Stimulated activated CD8-positive, alpha-beta memory T cell treated with anti-CD3 and anti-CD28 coated beads, Interleukin-7, amount 100 ng/mL, for 1 hour (primary cell): ENCODE measurements around the gene PI4K2B.
A peak's percentile ranks its signal among the peaks of the same experiment; 100 is the strongest.
"Not testable (repeated sequence)": the region's sequence is repeated elsewhere in the genome, so short reads cannot be mapped to it uniquely, and the experiment has no call there.

Experiments
- DNase-seq, 2 donors: peaks; one replicate each; pipeline ENCODE4 v3.0.0-alpha.2; 2020; ENCODE audit warnings: low read depth in 2 of 2

The PI4K2B gene

DNA sequence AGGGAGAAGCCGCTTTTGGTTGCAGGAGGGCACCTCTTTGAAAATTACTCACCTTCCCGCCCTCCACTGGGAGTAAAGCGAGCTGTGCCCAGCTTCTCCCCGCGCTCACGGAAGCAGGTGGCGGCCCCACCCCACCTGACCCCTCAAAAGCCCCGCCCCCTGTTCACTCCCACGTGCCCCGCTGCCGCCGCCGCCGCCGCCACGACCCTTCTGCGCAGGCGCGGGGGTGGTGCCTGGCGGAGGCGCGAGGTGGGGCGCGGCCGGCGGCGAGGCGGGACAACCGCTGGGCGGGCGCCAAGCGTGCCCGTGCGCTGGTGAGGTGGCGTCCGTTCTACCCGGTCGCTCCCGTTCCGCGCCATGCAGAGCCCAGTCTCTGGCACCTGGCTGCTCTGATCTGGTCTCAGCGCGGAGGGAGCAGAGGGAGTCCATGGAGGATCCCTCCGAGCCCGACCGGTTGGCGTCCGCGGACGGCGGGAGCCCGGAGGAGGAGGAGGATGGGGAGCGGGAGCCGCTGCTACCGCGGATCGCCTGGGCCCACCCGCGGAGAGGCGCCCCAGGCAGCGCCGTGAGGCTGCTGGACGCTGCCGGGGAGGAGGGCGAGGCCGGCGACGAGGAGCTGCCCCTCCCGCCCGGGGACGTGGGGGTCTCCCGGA, at the start of gene PI4K2B:
Gene PI4K2B, plus strand, starts transcription at position 297 of the 653 bp plus-strand sequence. Its CDS starts 131 bp downstream, at position 428.
- DNase-seq = peak; percentile 84 to 85

DNA sequence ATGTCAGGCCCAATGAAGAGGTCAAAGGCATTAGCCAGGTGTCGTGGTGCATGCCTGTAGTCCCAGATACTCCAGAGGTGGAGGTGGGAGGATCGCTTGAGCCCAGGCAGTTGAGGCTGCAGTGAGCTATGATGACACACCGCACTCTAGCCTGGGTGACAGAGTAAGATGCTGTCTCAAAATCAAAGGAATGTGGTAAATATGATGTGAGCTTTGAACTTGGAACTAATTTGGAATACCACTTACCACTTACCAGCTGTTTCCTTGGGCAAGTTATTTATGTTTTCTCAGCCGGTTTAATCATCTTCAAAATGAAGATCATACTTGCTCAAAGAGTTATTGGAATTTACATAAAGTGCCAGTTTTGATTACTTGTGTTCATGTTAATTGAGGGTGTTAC, 49.8 kb upstream of the PI4K2B start:
- no peak for DNase-seq

DNA sequence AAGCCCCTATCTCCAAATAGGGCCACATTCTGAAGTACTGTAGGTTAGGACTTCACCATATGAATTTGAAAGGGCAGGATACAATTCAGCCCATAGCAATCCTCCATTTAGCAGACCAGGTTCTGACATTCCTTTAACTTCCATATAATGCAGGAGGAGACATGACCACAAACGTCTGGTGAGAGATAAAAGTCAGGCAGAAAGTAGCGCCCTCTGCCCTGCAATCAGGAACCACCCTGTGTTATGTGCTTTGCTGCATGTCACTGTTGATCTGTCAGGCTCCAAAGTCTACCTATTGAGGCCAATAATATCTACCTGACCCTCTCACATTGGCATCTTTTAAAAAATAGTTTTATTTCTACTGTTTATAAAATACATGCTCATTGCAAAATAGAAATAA, 43.4 kb upstream of the PI4K2B start:
- no peak for DNase-seq

DNA sequence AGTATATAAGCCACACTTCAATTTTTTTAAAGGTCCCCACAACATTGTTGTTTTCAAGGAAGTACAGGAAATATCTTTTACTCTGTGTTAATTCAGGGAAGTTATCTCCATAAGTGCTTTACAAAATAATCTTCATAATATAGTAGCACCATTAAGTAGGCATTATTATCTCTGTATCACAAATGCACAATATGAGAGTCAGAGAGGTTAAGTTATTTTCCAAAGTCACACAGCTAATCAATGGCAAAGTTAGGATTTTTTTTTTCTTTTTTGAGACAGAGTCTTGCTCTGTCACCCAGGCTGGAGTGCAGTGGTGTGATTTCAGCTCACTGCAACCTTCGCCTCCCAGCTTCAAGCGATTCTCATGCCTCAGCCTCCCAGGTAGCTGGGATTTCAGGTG, 35.1 kb upstream of the PI4K2B start:
- DNase-seq = no peak

DNA sequence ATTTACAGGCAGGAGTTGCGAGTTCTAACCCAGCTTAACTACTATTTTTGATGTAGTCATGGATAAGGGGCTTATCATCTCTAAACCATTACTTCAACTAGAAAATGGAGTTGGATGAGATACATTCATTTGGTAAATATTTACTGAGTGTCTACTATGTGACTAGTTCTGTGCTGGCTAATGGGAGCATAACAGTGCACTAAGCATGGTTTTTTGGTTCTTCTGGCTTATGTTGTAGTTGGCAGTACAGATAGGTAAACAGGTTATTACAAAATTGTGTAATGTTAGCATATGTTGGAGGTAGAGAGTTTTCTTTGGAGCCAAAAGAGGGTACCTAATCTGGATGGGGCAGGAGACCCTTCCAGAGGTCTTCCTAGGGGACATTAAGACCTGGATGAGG, 25.8 kb upstream of the PI4K2B start:
- DNase-seq = no peak

DNA sequence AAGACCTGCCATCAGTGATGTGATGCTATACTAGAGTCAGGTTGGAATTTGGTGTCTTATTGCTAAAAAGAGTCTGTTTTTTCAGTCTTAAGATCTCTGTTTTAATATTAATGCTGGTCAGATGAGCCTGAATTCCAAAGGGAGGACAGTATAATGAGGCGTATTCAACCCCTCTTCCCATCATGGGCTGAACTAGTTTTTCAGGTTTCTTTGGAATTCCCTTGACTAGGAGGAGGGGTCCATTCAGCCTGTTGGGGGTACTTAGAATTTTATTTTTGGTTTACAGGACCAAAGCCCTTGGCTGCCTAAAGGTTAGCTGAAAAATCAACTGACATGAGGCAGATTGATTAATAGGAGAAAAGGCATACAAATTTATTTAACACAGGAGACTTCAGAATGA, 24.1 kb upstream of the PI4K2B start:
- no peak for DNase-seq

DNA sequence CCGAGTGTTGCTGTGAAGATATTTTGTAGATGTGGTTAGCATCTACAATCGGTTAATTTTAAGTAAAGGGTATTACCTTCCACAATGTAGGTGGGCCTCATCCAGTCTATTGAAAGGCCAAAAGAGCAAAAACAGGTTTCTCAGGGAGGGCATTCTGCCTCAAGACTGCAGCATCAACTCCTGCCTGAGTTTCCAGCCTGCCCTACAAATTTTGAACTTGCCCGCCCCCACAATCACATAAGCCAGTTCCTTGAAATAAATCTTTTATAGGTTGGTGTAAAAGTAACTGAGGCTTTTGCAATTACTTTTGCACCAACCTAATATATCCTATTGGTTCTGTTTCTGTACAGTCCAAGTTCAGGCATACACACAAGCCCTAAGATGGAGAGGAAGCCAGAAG, 22.1 kb upstream of the PI4K2B start:
- DNase-seq = no peak

DNA sequence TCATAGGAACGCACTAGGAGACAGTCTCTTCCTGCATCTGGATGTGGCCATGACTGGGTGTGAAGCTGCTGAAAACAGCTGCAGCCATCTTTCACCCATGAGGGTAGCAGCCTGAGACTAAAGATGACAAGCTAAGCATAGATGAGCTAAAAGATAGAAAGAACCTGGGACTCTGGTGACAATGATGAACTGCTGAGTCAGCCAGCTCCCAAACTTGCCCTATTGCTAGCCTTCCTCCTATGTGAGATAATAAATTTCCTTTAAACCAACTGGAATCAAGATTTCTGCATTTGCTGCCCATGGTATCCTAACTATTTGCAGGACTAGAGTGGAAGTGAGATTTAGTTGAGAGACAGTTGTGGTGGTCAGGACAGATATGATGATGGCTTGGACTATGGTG, 21.0 kb upstream of the PI4K2B start:
- no peak for DNase-seq

DNA sequence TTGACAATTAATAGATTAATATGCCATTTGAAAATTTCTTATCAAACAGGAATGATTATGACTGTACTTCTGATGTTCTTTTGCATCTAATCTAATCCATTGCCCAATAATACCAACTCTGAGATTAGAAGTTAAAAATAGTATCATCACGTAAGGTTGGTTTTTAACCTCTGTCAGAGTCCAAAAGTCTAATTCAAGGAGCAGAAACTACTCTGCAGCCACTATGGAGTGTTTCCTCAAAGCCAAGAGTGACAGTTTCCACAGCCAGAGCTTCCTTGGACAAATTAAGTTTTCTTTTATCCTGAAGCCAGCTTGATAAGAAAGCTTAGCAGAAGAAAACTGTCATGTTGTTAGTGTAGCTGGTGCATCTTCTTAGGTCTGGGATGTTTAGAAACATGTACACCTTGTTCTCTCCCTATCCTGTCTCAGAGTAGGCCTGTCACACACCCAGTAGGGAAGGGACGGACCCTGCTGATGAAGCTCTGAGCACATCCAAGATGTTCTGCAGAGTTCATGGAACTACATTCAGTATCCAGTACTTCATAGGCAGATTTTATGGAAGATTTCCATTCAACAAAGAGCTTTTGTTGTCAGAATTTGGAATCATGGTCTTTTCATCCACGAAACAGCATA, 20.4 kb upstream of the PI4K2B start:
- DNase-seq = no peak

DNA sequence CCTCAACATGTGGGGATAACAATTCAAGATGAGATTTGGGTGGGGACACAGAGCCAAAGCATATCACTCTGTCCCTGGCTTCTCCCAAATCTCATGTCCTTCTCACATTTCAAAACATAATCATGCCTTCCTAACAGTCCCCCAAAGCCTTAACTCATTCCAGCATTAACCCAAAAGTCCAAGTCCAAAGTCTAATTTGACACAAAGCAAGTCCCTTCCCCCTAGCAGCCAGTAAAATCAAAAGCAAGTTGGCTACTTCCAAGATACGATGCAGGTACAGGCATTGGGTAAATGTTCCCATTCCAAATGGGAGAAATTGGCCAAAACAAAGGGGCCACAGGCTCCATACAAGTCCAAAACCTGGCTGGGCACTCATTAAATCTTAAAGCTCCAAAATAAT, 19.1 kb upstream of the PI4K2B start:
- not testable (repeated sequence) for DNase-seq

DNA sequence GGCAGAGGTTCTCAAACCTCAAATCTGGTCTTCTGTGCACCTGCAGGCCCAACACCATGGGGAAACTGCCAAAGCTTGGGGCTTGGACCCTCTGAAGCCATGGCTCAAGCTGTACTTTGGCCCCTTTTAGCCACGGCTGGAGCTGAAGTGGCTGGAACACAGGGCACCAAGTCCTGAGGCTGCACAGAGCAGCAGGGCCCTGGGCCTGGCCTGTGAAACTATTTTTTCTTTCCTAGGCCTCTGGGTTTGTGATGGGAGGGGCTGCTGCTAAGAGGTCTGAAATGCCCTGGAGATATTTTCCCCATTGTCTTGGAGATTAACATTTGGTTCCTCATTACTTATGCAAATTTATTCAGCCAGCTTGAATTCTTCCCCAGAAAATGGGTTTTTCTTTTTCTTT, 18.3 kb upstream of the PI4K2B start:
- DNase-seq = no peak

DNA sequence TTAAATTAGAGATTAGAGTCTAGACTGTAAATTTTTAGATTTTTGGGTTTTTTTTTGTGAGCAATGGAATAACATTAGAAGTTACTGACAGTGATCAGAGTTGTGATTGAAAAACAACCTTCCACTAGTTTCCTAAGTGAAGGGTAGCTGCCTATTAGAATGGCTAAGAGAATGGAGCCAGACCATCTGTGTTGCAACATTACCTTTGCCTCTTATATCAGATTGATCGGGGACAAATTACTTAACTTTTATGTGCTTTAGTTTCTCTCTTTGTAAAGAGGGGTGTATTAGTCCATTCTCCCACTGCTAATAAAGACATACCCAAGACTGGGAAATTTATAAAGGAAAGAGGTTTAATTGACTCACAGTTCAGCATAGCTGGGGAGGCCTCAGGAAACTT, 12.5 kb upstream of the PI4K2B start:
- DNase-seq = no peak

DNA sequence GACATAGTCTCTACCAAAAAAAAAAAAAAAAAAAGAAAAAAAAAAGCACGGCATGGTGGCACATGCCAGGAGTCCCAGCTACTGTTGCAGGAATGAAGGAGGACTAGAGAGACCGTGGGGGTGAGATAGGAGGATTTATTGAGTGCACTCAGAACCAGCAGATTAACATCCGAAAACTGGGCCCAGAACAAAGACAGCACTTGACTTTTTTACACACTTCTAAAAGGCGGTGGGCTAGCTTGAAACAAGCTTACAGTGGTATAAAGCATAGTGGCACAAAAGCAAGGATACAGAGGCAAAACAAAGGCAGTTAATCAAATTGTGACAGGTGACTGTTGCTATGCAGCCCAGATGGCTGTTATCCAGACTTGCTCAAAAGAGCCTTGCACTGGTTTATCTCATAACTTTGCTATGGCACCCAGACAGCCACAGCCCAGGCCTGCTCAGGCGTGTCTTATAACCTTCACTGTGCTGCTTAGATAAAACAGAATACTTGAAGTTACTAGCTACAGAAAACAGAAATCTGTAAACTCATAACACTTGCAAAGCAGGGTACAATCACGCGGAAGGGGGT, 9.9 kb upstream of the PI4K2B start:
- DNase-seq = no peak

DNA sequence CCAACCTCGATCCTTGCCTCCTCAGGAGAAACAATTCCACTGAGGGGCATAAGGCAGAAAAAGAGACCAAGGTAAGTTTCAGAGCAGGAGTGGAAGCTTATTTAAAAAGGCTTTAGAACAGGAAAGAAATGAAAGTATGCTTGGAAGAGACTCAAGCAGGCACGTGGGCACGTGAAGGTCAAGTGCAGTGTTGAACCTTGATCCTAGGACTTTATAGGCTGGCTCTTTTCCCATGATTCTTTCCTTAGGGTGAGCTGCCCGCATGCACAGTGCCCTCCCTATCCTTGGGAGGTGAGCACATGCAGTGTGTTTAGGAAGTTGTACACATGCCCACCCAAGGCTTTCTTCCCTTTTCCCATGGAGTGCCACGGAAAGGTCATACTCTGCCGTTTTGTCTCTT, 4.0 kb upstream of the PI4K2B start:
- DNase-seq = no peak

DNA sequence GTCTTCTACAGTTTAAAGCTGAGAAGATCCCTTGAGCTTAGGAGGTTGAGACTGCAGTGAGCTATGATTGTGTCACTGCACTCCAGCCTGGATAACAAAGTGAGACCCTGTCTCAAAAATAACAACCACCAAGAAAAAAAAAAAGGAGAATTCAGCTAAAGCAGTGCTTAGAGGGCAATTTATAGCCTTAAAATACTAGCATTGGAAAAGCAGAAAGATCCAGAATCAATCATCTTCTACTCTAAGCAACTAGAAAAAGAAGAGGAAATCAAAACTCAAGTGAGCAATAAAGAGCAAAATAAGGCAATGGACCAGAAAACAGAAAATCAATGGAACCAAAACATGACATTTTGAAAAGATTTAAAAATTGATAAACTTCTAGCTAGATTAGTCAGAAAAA, 639 bp upstream of the PI4K2B start:
- DNase-seq = no peak

DNA sequence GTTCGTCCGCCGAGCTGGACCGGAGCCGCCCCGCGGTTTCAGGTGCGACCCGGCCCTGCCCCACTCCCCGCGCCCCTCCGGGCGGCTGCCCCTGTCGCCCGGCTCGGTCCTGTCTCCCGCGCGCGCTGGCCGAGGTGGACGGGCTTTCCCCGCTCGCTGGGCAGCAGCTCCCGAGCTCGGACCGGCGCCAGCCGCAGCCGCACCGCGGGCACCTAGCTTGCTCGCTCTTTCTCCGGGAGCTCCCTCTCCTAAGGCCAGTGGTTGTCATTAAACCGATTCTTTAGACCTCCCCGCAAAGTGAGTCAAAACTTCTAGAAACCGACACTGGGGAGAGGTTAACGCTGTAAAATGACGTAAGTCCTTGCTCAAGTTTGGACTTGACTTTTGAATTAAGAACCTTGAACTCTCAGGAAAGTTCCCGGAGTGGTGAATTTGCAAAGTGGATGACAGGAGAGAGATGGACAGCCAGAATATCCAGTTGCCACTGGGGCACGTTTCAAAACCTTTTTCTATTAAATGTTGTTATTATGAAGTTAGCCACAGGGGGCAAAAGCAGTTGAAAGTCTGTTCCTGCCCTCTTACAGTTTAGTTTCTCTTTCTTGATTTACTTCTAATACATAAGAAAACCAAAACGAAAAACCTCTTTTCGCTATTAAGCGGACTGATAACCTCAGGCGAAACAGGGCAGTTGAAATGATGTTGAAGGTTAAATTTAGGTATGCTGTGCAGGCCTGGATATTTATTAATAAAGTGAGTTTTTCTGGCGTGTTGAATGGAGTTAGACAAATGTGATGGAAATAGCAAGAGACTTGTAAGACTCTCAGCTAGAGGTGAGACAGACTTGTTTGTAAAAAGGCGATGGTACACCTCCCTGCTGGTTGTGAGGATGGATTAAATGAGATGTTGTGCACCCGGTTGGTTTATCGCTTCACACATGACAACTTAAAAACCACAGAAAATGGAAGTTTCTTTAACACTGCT, 847 bp downstream of the PI4K2B start:
- DNase-seq = peak; percentile 1 to 3

DNA sequence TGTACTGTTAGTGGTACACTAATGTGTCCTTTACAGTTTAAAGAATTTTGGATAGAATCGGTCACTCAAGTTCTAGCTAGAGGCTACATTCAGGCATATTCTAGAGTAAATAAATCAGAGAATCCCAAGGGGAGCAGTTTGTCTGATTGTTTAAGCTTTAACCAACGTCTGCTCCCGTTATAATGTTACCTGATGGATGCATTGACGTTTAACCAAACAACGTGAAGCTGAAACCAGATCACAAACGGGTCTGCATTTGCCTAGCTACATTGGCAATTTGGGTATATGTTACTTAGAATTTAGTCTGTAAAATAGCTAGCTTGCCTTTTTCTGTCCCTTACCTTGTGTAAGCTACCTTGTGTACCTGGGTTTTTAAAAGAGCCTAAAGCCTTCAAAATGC, 1.6 kb downstream of the PI4K2B start:
- no peak for DNase-seq

DNA sequence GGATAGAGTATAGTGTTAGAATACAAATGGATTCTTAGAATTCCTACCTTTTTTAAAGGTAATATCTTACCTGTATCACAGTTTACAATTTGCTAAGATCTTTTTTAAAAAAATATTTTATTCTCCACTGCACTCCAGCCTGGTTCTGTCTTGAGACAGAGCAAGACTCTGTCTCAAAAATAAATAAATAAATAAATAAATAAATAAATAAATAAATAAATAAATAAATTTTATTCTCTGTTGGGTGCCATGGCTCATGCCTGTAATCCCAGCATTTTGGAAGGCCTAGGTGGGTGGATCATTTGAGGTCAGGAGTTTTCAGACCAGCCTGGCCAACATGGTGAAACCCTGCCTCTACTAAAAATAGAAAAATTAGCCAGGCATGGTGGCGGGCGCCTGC, 2.2 kb downstream of the PI4K2B start:
- DNase-seq = not testable (repeated sequence)

DNA sequence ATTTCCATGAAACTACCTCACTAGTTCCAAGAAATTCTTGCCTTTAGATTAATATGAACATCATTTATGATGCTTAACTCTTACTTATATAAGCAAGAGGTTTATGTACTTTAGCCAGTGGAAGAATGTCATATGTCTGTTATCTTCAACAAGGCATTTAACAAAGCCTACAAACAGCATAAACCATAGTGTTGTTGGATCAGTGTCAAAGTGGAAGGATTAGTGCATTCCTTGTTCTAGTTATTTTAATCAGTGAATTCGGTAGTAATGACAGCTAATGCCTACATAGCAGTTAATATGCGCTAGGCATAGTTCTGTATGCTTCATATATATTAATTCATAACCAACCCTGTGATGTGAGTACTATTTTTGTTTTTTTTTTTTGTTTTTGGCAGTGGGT, 3.1 kb downstream of the PI4K2B start:
- DNase-seq = no peak

DNA sequence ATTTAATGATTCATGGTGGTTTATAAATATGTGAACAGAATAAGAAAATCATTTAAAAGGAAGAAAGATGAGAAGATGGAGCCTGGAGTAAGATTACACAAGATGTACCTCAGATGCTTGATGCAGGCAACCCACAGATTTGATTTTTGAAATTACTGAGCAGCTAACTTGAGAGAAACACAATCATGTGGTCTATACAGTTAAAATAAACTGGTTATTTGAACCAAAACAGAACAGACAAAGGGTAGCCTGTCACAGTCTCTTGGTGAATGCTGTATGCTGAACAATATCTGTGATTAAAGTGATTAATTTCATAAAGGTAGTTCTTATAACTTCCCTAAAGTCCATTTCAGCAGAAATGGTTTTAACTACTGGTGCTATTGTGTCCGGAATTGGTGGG, 4.2 kb downstream of the PI4K2B start:
- DNase-seq = no peak

DNA sequence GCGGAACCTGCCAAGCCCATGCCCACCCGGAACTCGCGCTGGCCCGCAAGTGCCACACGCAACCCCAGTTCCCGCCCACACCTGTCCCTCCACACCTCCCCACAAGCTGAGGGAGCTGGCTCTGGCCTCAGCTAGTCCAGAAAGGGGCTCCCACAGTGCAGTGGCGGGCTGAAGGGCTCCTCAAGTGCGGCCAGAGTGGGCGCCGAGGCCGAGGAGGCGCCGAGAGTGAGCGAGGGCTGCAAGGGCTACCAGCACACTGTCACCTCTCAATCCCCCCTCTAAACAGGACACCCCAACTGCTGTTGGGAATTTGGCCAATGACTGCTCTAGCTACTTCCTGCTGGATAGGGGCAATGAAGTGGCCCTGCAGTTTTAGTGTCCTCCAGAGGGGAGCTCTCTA, 5.7 kb downstream of the PI4K2B start:
- not testable (repeated sequence) for DNase-seq

DNA sequence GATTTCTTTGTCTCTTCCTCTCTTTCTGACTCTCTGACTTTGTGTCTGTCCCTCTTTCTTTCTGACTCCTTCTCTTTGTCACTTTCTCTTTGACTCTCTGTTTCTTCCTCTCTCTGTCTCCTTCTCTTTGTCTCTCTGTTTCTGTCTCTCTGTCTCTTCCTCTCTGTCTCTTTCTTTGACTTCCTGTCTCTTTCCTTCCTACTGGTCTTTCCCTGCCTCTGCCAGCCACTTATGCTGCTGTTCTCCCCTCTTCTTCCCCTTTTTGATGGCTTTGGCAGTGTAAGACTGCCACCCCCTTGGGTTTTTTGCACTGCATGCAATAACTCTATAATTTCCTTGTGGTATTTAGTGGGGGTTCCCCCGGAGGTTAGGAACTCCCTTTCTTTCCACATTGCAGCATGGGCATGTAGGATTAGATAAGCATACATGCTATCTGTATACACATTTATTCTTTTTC, 6.9 kb downstream of the PI4K2B start:
- DNase-seq = not testable (repeated sequence)
